Spinal cord (tissue), 10 donors: ENCODE data around the gene RINT1. TPM values are rescaled to one million over a fixed set of nuclear protein-coding genes. Genes with fewer than 3 reads are reported as not detected.

Source experiments
- DNase-seq, 6 donors: peaks; one replicate each; pipeline versions ENCODE4 v3.0.0 to v3.0.0-alpha.2; 2013 to 2015; ENCODE audit warnings: low spot score in 6 of 6, low read depth in 4 of 6
- H3K27ac ChIP-seq: one replicate; pipeline ENCODE4 v1.5.1; 2013; ENCODE audit warnings: low read depth, low read length, control low read depth
- H3K27me3 ChIP-seq: one replicate; pipeline ENCODE4 v1.6.1; 2013; ENCODE audit warnings: low read length; ENCODE audit not compliant: control insufficient read depth, insufficient read depth
- H3K36me3 ChIP-seq: one replicate; pipeline ENCODE4 v1.6.1; 2013; ENCODE audit warnings: low read length; ENCODE audit not compliant: control insufficient read depth, insufficient read depth
- H3K4me1 ChIP-seq: one replicate; pipeline ENCODE4 v1.6.1; 2013; ENCODE audit warnings: low read length; ENCODE audit not compliant: control insufficient read depth, insufficient read depth
- H3K4me3 ChIP-seq: one replicate; pipeline ENCODE4 v1.5.1; 2013; ENCODE audit warnings: low read depth, low read length, control low read depth
- H3K9me3 ChIP-seq: one replicate; pipeline ENCODE4 v1.6.1; 2013; ENCODE audit warnings: low read length; ENCODE audit not compliant: control insufficient read depth, insufficient read depth
- WGBS: methylation state at CpG from one replicate; pipeline ENCODE4 v1.1.5; 2013; ENCODE audit warnings: missing lambda C conversion rate; ENCODE audit not compliant: insufficient coverage; 5-methylcytosine and 5-hydroxymethylcytosine counted together
- polyA plus RNA-seq, 2 donors: library from polyadenylated mRNA; unstranded; fragments of 120-200 nt; gene quantifications; one replicate each; pipeline ENCODE4 v1.2.1, GENCODE V29; 2013; ENCODE audit not compliant: insufficient read length in 2 of 2
- total RNA-seq, 2 donors: library from RNA; depleted of rRNA in 1 of 2; stranded (reverse); fragments of 120-200 nt in 1 of 2; fragments of >200 nt in 1 of 2; gene quantifications; one replicate each; pipeline versions ENCODE4 v1.2.3 to v1.2.4, GENCODE V29; 2013 to 2014
- donor health status: healthy.

The RINT1 gene
- total and polyA plus RNA-seq, 4 donors = 11.5 to 20.9 (median 18.7) TPM

DNA sequence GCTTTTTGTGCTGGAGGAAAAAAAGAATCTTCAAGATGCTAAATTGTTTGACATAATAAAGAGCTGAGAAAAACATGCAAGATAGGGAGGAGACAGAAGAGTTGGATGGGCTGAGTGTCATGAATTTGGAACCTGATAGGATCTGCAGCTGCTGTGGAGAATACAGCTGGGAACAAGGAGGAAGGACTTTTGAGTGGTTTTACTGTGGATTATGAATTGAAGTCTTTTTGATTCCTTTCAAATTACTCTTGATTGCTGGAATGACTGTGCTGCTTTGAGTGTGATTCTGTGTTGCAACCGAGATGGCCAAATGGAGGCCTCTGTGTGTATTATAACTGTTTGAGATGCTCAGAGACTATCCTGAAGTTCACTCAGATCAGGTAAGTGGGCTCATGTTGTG, 45.2 kb downstream of the RINT1 start:
- Histone ChIP-seq H3K36me3 (no peaks in the 10 kb centered on the region), H3K27me3 (no peaks in the 10 kb centered on the region), H3K4me1 (peaks cover 9% of the 10 kb centered on the region), H3K27ac (no peak overlapping the region), H3K9me3 (no peaks in the 10 kb centered on the region), H3K4me3 (no peak overlapping the region)
- 78% methylated on average over 1 of the region's 1 CpG for WGBS
- DNase-seq = no peak

DNA sequence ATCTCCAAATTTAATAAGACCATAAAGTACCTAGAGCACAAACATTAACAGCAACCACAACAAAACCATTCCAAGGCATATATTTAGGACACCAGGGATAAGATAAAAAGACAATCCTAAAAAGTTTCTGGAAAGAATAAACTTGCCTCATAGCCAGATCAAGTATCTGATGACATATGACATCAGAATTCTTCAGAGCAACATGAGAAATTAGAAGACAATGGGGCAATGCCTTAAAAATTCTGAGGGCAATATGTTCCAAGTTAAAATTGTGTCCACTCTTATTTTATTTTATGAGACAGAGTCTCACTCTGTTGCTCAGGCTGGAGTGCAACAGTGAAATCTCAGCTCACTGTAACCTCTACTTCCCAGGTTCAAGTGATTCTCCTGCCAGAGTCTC, 46.5 kb downstream of the RINT1 start:
- H3K4me1 ChIP-seq = peaks cover 9% of the 10 kb centered on the region
- no peaks in the 10 kb centered on the region for H3K9me3 ChIP-seq
- H3K27me3 ChIP-seq = no peaks in the 10 kb centered on the region
- no peak overlapping the region for H3K27ac ChIP-seq
- no peaks in the 10 kb centered on the region for H3K36me3 ChIP-seq
- no peak for DNase-seq
- no peak overlapping the region for H3K4me3 ChIP-seq

DNA sequence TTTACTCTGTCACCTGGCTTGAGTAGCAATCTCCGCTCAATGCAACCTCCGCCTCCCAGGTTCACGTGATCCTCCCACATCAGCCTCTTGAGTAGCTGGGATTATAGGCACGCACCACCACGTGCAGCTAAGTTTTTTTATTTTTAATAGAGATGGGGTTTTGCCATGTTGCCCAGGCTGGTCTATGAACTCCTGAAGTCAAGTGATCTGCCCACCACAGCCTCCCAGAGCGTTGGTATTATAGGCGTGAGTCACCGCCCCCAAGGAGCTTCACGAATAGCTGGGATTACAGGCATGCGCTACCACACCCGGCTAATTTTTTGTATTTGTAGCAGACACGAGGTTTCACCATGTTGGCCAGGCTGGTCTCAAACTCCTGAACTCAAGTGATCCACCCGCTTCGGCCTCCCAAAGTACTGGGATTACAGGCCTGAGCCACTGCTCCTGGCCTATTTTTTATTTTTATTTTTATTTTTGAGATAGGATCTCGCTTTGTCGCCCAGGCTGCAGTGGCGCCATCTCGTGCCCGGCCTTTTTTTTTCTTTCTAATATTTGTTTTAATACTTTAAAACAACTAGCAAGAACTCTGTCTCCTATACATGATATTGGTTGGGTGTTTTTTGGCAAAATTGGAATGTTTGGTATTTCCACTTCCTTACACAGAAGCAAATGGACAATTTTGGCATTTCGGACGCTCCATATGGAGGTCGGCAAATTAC, 48.2 kb downstream of the RINT1 start:
- no peaks in the 10 kb centered on the region for H3K9me3 ChIP-seq
- no peak overlapping the region for H3K27ac ChIP-seq
- no peak for DNase-seq
- H3K4me3 ChIP-seq = no peak overlapping the region
- H3K4me1 ChIP-seq = peaks cover 9% of the 10 kb centered on the region
- 92% methylated on average over 7 of the region's 22 CpGs for WGBS
- no peaks in the 10 kb centered on the region for H3K36me3 ChIP-seq
- no peaks in the 10 kb centered on the region for H3K27me3 ChIP-seq

DNA sequence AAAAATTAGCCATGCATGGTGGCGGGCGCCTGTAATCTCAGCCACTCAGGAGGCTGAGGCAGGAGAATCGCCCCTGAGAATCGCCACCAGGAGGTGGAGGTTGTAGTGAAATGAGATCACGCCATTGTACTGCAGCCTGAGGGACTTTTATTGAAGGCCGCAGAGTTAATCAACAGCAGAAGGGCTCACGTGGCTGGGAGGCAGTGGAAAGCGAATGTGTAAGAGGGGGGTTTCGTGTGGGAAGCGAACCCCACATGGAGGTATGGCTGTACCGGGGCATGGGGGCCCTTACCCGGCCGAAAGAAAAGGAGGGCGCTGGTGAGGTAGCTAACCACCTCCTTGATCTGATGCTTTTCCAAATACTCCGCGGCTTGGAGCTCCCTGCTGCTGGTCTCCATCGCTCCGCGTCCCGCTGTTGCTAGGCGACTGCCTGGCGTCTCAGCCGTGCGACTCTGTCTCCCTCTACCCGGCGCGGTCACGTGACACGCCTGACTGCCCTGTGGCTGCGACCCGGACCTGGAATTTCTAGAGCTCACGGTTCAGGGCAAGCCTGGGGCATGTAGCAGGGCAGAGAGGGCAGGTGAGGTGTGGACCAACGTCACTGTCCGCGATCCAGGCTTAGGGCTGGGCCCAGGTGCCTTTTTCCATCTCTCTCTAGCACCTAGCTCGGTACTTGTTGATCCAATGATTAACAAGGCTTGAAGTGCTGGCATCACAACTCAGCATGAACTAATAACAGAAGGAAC, 49.2 kb downstream of the RINT1 start, which contains the start of gene EFCAB10:
Gene EFCAB10, minus strand, starts transcription at position 428 of the 746 bp plus-strand sequence. Its CDS starts 30 bp downstream, at position 398.
- DNase-seq = peak; percentile 52 to 96 (median 68)
- Histone ChIP-seq H3K27me3 (no peaks in the 10 kb centered on the region), H3K4me1 (peaks cover 9% of the 10 kb centered on the region), H3K9me3 (no peaks in the 10 kb centered on the region), H3K27ac (no peak within 1 kb of the TSS), H3K36me3 (no peaks in the 10 kb centered on the region), H3K4me3 (peak within 1 kb of the TSS; percentile 44)
- 4% methylated on average over 35 of the region's 36 CpGs for WGBS

DNA sequence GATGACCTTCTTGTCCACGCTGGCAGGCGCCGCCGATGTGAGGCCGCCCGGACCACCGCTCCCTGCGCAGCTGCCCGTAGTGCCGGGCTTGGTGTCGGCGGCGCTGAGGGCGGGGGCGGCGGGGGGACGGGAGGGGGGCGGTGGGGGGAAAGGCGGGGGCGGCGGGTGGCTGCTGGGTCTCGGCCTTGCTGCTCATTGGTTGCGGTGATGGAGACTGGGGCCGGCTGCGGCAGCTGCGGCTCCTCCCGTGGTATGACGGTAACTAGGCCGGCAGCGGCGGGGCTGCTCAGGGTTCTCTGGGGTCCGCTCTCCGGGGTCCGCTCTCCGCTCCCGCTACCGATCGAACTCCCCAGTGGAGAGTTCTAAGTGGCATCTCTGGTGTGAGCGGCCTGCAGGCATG, 51.1 kb downstream of the RINT1 start:
- no peak overlapping the region for H3K27ac ChIP-seq
- H3K4me3 ChIP-seq = no peak overlapping the region
- WGBS = 68% methylated on average over 18 of the region's 39 CpGs
- no peaks in the 10 kb centered on the region for H3K9me3 ChIP-seq
- DNase-seq = no peak
- H3K27me3 ChIP-seq = no peaks in the 10 kb centered on the region
- H3K4me1 ChIP-seq = peaks cover 12% of the 10 kb centered on the region
- no peaks in the 10 kb centered on the region for H3K36me3 ChIP-seq

DNA sequence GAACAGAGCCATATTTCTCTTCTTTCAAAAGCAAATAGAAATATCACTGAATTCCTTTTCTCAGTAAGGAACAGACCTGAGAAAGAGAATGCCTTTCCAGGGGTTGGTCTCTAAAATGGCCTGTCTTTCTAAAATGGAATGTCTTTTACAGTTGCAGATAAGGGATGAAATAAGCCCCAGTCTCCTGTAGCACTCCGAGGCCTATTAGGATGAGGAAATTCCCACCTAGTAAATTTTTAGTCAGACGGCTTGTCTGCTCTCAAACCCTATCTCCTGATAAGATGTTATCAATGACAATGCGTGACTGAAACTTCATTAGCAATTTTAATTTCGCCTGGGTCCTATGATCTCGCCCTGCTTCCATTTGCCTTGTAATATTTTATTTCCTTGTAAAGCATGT, 52.2 kb downstream of the RINT1 start:
- peaks cover 17% of the 10 kb centered on the region for H3K4me1 ChIP-seq
- no peak overlapping the region for H3K4me3 ChIP-seq
- no peak overlapping the region for H3K27ac ChIP-seq
- H3K36me3 ChIP-seq = no peaks in the 10 kb centered on the region
- H3K9me3 ChIP-seq = no peaks in the 10 kb centered on the region
- DNase-seq = no peak
- H3K27me3 ChIP-seq = no peaks in the 10 kb centered on the region
- 92% methylated on average over 2 of the region's 5 CpGs for WGBS

DNA sequence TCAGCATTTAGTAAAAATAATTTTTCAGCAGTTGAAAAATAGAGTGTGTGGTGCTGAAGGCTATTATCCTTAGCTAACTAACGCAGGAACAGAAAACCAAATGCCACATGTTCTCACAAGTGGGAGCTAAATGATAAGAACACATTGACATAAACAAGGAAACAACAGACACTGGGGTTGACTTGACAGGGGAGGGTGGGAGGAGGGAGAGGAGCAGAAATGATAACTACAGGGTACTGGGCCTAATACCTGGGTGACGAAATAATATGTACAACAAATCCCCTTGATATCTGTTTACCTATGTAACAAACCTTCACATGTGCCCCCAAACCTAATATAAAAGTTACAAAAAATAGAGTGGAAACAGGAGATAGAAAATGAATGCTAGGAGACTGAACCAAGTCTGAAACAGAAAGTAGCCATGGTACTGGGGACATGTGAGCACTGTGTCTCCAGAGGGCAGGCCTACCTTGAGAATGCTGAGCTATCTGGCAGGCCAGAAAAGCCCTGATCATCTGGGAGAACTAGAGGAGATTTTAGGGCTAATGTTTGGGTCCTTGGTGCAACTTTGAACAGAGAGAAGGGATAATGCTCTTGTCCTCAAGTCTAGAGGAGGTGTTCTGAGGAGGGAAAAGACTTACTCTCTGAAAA, 54.0 kb downstream of the RINT1 start:
- H3K36me3 ChIP-seq = no peaks in the 10 kb centered on the region
- no peak for DNase-seq
- H3K27me3 ChIP-seq = no peaks in the 10 kb centered on the region
- H3K27ac ChIP-seq = no peak overlapping the region
- WGBS = no CpG with 5 or more reads among the region's 2 CpGs
- no peaks in the 10 kb centered on the region for H3K9me3 ChIP-seq
- no peak overlapping the region for H3K4me3 ChIP-seq
- H3K4me1 ChIP-seq = peaks cover 17% of the 10 kb centered on the region

DNA sequence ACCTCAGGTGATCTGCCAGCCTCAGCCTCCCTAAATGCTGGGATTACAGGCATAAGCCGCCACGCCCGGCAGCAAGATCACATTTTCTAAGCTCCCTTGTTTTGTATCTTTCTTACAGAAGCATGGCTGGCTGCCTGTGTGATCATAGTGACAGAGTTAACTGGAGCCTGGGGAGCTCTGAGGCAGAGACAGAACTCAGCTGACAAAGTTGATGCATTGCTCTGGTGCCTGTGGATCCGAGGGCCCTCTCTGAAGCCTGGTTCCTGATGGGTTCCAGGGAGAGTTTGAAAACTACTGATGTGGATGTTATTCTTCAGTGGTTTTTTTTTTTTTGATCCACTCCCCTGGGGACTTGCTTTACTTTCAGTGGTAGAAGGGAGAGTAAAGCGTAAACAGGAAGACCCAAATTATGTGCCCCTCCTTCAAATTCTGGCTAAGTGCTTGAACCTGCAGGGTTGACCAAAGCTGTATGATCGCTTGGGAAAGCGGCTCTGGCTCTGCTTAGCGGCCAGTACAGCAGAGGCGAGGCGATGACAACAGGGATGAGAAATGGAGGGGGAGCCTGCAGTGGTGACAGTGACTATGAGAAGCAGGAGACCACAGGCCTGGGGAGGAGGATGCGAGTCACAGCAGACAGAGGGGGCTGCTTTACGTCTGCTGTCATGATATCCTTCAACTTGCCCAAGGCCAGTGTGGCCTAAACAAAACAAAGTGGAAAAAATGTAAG, 56.1 kb downstream of the RINT1 start:
- no peak overlapping the region for H3K4me3 ChIP-seq
- H3K27me3 ChIP-seq = no peaks in the 10 kb centered on the region
- no peaks in the 10 kb centered on the region for H3K36me3 ChIP-seq
- peaks cover 11% of the 10 kb centered on the region for H3K4me1 ChIP-seq
- peak in 2 of 6 donors; percentile 25 to 63 for DNase-seq
- 76% methylated on average over 12 of the region's 12 CpGs for WGBS
- H3K27ac ChIP-seq = no peak overlapping the region
- no peaks in the 10 kb centered on the region for H3K9me3 ChIP-seq

DNA sequence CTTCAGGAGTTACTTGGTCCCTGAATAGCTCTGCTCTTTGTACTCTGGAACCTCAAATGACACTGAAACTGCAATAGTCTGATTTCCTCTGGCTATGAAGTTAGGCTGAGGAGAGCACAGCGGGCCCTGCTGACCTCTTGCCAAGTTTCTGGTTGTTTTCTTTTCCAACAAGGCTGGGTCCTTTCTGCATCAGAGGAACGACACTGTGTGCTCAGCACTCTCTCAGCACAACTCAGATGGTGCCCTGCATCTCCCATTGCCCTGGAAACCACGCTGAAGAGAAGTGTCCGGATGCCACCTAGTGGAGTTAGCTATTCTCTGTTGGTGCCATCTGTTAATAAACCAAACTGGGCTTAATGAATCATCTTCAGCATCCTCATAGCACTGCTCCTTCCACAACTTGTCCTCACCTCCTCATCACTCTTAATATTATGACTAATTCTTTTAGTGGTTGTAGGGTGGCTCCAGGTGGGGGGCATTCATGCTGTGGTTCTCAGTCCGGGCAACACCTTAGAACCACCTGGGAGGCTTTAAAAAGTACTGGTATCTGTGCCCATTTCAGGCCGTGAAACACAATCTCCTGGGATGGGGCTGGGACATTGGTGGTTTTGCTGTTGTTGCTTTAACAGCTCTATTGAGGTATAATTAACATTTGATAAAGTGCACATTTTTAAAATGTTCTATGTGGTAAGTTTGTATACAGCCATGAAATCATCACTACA, 57.5 kb downstream of the RINT1 start:
- Histone ChIP-seq H3K27ac (no peak overlapping the region), H3K9me3 (no peaks in the 10 kb centered on the region), H3K4me3 (no peak overlapping the region), H3K36me3 (no peaks in the 10 kb centered on the region), H3K27me3 (no peaks in the 10 kb centered on the region), H3K4me1 (peaks cover 11% of the 10 kb centered on the region)
- peak; percentile 44 to 95 (median 74) for DNase-seq
- WGBS = 0% methylated on average over 2 of the region's 6 CpGs
